Left cardiac atrium (tissue), 4 donors: ENCODE measurements around the gene MEIS2. TPM values are rescaled to one million over a fixed set of nuclear protein-coding genes. Genes with fewer than 3 reads are reported as not detected.

Experiments
- ATAC-seq, 2 donors: fragments of 200-7000 bp; cut with Tn5 transposase; one replicate each; pipeline ENCODE4 v1.9.1; 2020; ENCODE audit warnings: mild to moderate bottlenecking in 2 of 2, moderate library complexity in 2 of 2
- DNase-seq: peaks from one replicate; pipeline ENCODE4 v3.0.0-alpha.2; 2020
- intact Hi-C, 2 donors: fragments of 100-400 bp; cut with DNase I; formaldehyde crosslinking; loops; one replicate each; pipeline versions ENCODE4 v1.14.1 to v1.15.1; 2022 to 2023
- microRNA-seq, 2 donors: library from miRNA; unstranded; fragments of <30 nt; microRNA quantifications; one replicate each; pipeline ENCODE4 v1.2.0, GENCODE V29; 2020
- total RNA-seq, 2 donors: library from RNA; stranded (reverse); fragmentation: NEBNext Ultra II Directional; extraction: Animal tissue kit (Norgen Biotek cat#: 25700); gene quantifications; one replicate each; pipeline ENCODE4 v1.2.1, GENCODE V29; 2021
- donor health status: DM: no; HTN: yes; CAD: no.
- donor health status: DM: no; HTN: yes; CAD: no; lungs with severe emphysema.
- donor health status: DM: yes; HTN: yes; CAD: no.
- donor health status: Dilated cardiomyopathy.

Gene MEIS2
- total RNA-seq, 2 donors from 2014 or later: 21.1 to 21.5 TPM

DNA sequence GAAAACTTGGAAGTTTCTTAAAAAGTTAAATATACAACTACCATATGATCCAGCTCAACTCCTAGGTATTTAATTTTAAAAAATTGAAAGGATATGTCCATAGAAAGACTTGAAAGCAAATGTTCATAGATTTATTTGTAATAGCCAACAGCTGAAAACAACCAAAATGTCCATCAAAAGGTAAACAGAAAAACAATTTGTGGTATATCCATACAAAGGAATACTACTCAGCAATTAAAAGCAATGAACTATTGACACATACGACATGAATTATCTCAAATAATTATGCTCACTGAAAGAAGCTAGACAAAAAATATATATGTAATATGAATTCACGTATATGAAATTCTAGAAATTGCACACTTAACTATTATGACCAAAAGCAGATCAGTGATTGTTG, 249.5 kb downstream of the MEIS2 start:
- ATAC-seq (no peak), DNase-seq (no peak)
- intact Hi-C loops: no loop called here

DNA sequence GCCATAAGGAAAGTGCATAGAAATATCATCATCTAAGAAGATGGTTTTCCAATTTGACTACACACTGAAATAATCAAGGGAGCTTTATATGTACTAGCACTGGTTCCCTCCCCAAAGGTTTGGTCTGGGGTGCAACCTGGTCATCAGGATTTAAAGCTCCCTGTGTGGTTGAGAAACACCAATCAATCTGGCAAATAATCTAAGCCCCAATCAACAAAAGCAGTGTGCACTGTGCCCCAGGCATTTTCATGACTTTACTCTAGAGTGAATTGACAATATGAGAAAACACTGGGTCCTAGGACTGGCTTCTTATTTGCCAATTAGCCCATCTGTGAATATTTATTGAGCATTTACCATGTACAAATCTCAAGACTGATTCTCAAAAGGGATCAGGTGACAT, 255.1 kb downstream of the MEIS2 start:
- DNase-seq (no peak), ATAC-seq (no peak)
- intact Hi-C loops: no loop called here

- intact Hi-C loops: no loop called here
- ATAC-seq (no peak), DNase-seq (no peak)
Measured at GRCh38 chr15:36844534-36844998, 255.8 kb downstream of the MEIS2 start.

GRCh38 chr15:36843822-36844221, 256.5 kb downstream of the MEIS2 start:
- no peak for ATAC-seq
- intact Hi-C loops: no loop called here
- no peak for DNase-seq

- intact Hi-C loops: no loop called here
- no peak for ATAC-seq
Measured at GRCh38 chr15:36841193-36841592, 259.2 kb downstream of the MEIS2 start.

More at GRCh38 chr15:36841193-36841592, 259.2 kb downstream of the MEIS2 start:
- no peak for DNase-seq

Small RNA genes lying within 50 kb of the gene (microRNA-seq; reads per million reads assigned to microRNA genes)
- gene MIR8063: 0 reads per million in 2 donors
